ENCODE data around the gene MAML2.

Gene MAML2

DNA sequence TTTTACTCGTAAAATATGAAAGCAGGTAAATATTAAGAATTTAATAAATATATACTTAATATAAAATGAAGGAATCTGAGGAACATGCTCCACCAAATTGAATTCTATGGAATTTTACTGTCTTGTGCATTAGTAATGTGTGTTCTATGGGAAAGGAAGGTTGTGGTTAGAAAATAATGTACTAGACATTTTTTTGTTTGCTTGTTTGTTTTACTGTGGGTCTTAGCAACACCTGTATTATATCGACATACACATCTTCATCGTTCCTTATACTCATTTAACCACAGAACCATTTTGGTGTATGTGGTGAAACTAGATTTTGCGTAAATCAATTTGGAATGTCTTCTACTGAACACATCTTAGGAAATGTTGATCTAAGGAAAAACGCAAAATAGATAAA, 304.9 kb downstream of the MAML2 start:
- no peaks in the 10 kb centered on the region for H3K27me3 ChIP-seq (ENCODE audit: insufficient read depth, low read length)
- peaks cover 5% of the 10 kb centered on the region for H3K4me1 ChIP-seq (ENCODE audit: insufficient read depth, low read length)

DNA sequence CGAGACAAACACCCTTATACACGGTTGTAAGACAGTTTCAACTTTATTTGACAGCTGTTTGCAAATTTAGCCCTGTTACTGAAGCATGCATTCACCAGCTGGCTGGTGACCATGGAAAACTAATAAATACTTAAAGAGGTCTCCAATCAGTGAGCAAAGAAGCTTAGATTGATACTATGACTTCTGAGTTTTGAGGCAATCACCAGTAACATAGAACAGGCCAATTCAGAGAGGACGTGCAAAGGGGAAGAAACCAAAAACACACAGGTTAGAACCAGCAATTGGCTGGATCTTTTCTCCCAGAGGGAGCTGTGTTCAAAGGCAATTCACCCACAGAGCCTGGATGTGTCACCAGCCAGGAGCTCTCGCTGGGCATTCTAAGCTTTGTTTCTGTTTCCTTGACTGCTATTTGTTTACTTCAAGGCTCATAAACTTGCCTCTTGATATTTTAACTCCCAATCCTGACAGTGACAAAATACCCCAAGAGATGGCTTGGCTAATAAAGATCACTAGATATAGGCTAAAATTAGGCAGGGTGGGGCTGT, 305.5 kb downstream of the MAML2 start:
- no peaks in the 10 kb centered on the region for H3K36me3 ChIP-seq (ENCODE audit: insufficient read depth, low read depth, low read length)
- no peak overlapping the region for H3K9ac ChIP-seq (ENCODE audit: low read depth, low read length)
- no peak overlapping the region for H3K27ac ChIP-seq (ENCODE audit: low read length)
- H3K4me1 ChIP-seq (ENCODE audit: insufficient read depth, low read length): peaks cover 5% of the 10 kb centered on the region
- H3K4me3 ChIP-seq (ENCODE audit: low read length): no peak overlapping the region
- H3K9me3 ChIP-seq (ENCODE audit: insufficient read depth, low read depth, low read length): no peaks in the 10 kb centered on the region
- no peaks in the 10 kb centered on the region for H3K27me3 ChIP-seq (ENCODE audit: insufficient read depth, low read length)

More for the DNA sequence above, 304.9 kb downstream of the MAML2 start:
- no peak overlapping the region for H3K27ac ChIP-seq (ENCODE audit: low read length)
- no peaks in the 10 kb centered on the region for H3K36me3 ChIP-seq (ENCODE audit: insufficient read depth, low read depth, low read length)
- H3K9ac ChIP-seq (ENCODE audit: low read depth, low read length): no peak overlapping the region
- H3K9me3 ChIP-seq (ENCODE audit: insufficient read depth, low read depth, low read length): no peaks in the 10 kb centered on the region
- no peak overlapping the region for H3K4me3 ChIP-seq (ENCODE audit: low read length)

DNA sequence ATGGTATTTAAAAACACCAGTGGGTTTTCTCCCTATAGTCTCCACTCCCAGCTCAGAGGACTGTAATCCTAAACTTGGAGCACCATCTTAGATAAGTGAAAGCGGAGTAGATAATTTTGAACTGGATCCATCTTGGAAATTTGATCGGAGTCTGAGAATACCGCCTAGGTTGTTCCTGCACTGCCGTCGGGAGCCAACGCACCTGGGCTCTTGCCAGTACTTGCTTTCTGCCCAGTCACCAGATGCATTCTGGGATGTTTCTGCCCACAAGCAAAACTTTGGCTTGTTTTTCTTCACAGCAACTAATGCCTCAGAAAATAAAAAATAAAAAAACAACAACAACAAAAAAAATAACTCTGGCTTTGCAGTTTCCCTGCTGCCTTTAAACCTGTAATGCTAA, 306.1 kb downstream of the MAML2 start:
- no peaks in the 10 kb centered on the region for H3K27me3 ChIP-seq (ENCODE audit: insufficient read depth, low read length)
- no peak overlapping the region for H3K4me3 ChIP-seq (ENCODE audit: low read length)
- H3K9ac ChIP-seq (ENCODE audit: low read depth, low read length): no peak overlapping the region
- H3K4me1 ChIP-seq (ENCODE audit: insufficient read depth, low read length): peaks cover 5% of the 10 kb centered on the region
- H3K36me3 ChIP-seq (ENCODE audit: insufficient read depth, low read depth, low read length): no peaks in the 10 kb centered on the region
- no peaks in the 10 kb centered on the region for H3K9me3 ChIP-seq (ENCODE audit: insufficient read depth, low read depth, low read length)
- no peak overlapping the region for H3K27ac ChIP-seq (ENCODE audit: low read length)

DNA sequence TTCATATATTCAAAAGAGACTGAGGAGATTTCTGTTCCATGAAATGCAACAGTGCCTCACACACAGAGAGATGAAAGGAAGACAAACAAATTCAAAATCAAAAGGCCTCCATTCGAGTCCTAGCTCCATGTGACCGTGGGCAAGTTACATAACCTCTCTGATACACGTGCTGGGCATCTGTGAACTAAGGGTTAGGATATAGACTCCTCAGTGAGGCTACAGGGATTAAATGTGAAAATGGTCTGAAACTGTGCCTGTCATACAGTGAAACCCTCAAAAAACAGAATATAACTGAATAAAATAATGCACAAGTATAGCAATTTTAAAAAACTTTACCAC, 307.3 kb downstream of the MAML2 start:
- no peaks in the 10 kb centered on the region for H3K27me3 ChIP-seq (ENCODE audit: insufficient read depth, low read length)
- no peak overlapping the region for H3K27ac ChIP-seq (ENCODE audit: low read length)
- no peaks in the 10 kb centered on the region for H3K36me3 ChIP-seq (ENCODE audit: insufficient read depth, low read depth, low read length)

DNA sequence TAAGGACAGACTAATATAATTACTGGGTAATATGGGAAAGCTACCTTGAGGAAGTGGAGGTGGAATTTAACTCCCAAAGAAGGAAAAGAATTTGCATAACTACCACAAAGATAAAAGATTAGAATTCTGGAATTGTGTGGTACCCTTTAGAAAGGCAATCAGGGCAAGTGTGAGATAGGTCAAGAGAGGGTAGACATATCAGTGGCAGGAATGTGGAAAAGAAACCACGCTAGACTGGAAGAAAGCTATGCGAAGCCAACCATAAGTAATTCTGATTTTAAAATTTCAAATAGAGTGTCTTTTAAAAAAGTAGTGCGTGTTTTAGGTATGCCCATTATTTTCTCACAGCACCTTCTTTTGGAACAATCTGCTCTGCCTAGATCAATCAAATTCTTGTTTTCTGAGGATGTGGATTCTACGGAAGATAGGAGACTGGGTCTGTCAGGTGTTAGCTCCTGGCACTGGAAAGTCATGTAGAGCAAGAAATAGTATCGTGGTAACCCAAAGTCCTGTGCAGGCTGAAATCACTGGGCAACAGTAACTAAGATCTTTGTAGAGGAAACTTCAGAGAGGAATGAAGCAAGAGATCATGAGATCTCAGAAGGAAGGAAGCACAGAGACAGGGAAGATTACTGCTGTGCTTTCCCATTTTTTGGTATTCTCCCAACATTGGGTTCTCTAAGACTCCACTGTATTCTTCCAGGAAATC, 307.8 kb downstream of the MAML2 start:
- Histone ChIP-seq H3K27ac (ENCODE audit: low read length) (no peak overlapping the region), H3K9me3 (ENCODE audit: insufficient read depth, low read depth, low read length) (no peaks in the 10 kb centered on the region), H3K4me1 (ENCODE audit: insufficient read depth, low read length) (peaks cover 5% of the 10 kb centered on the region), H3K9ac (ENCODE audit: low read depth, low read length) (no peak overlapping the region), H3K4me3 (ENCODE audit: low read length) (no peak overlapping the region), H3K27me3 (ENCODE audit: insufficient read depth, low read length) (no peaks in the 10 kb centered on the region), H3K36me3 (ENCODE audit: insufficient read depth, low read depth, low read length) (no peaks in the 10 kb centered on the region)

More for the DNA sequence above, 307.3 kb downstream of the MAML2 start:
- H3K4me1 ChIP-seq (ENCODE audit: insufficient read depth, low read length): peaks cover 5% of the 10 kb centered on the region
- no peak overlapping the region for H3K9ac ChIP-seq (ENCODE audit: low read depth, low read length)
- H3K9me3 ChIP-seq (ENCODE audit: insufficient read depth, low read depth, low read length): no peaks in the 10 kb centered on the region
- no peak overlapping the region for H3K4me3 ChIP-seq (ENCODE audit: low read length)

DNA sequence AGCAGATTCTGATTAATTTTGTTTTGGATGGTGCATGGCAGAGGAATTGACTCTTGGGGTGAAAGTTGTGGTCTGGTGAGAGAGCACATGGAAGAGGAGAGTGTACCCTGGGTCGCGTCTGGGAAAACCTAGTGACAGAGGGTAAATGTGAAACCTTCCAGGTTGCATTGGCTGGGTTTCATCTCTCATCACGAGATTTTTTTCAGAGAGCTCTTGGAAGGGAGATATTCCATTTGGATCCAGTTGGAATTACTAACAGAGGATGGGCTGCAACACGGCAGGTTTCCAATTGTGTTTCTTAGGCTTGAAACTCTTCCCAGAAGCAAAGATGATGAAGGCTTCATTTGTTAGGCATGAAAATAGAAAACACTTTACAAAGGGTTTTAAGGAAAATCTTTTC, 309.4 kb downstream of the MAML2 start:
- Histone ChIP-seq H3K4me1 (ENCODE audit: insufficient read depth, low read length) (peaks cover 5% of the 10 kb centered on the region), H3K36me3 (ENCODE audit: insufficient read depth, low read depth, low read length) (no peaks in the 10 kb centered on the region), H3K9ac (ENCODE audit: low read depth, low read length) (no peak overlapping the region), H3K4me3 (ENCODE audit: low read length) (no peak overlapping the region), H3K9me3 (ENCODE audit: insufficient read depth, low read depth, low read length) (no peaks in the 10 kb centered on the region), H3K27ac (ENCODE audit: low read length) (no peak overlapping the region), H3K27me3 (ENCODE audit: insufficient read depth, low read length) (no peaks in the 10 kb centered on the region)

DNA sequence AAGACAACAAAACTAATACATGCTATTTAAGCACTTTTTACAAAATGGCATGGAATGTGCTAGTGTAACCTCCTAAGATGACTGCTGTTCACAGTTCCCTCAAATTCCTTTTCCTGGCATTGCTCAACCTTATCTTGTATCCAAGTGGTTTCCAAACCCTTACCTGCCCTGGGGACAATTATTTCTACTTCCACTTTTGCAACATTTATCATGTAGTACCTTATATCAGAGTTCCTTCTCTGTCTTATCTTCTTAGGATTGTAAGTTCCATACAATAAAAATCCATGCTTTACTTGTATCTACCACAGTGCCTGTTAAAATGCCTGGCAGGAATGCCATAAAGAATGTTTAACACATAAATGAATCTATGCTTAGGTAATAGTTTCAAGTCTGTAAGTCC, 309.9 kb downstream of the MAML2 start:
- Histone ChIP-seq H3K9ac (ENCODE audit: low read depth, low read length) (no peak overlapping the region), H3K27me3 (ENCODE audit: insufficient read depth, low read length) (no peaks in the 10 kb centered on the region), H3K4me3 (ENCODE audit: low read length) (no peak overlapping the region), H3K27ac (ENCODE audit: low read length) (no peak overlapping the region), H3K36me3 (ENCODE audit: insufficient read depth, low read depth, low read length) (no peaks in the 10 kb centered on the region), H3K4me1 (ENCODE audit: insufficient read depth, low read length) (peaks cover 5% of the 10 kb centered on the region), H3K9me3 (ENCODE audit: insufficient read depth, low read depth, low read length) (no peaks in the 10 kb centered on the region)

DNA sequence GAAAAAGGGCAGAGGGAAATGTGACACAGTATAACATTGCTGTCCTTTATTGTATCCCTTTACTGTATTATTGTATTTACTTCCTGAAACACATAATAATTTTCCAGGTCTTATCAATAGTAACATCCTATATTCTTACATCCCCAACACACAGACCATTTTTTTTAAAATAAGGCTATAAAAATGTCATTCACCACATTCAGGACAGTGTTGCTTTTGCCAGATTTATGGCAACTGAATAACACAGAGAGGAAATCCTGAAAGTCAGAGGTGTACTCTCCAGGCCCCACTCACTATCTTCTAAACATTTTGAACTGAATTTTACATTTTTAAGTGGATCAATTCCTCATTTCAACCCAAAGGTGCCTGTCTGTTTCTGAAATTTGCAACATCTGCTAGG, 314.2 kb downstream of the MAML2 start:
- H3K27ac ChIP-seq (ENCODE audit: low read length): no peak overlapping the region

DNA sequence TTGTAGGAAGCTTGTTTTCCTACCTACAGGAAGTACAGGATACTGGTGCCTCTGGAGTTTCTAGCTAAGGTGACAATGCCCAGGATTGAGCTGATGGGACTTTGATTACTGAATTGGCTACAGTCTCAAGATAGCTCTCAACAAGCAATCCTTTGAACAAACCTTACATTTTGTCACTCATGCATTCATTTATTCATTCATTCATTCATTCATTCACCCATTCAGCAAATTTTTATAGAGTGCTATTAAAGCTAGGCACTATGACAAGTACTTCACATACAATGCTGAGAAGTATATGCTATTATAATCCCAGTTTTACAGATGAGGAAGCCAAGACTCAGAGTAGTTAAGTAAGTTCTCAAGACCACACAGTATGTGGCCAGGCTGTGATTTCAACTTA, 316.0 kb downstream of the MAML2 start:
- Histone ChIP-seq H3K4me3 (ENCODE audit: low read length) (no peak overlapping the region), H3K27me3 (ENCODE audit: insufficient read depth, low read length) (no peaks in the 10 kb centered on the region), H3K4me1 (ENCODE audit: insufficient read depth, low read length) (no peaks in the 10 kb centered on the region), H3K36me3 (ENCODE audit: insufficient read depth, low read depth, low read length) (no peaks in the 10 kb centered on the region), H3K9ac (ENCODE audit: low read depth, low read length) (no peak overlapping the region), H3K9me3 (ENCODE audit: insufficient read depth, low read depth, low read length) (no peaks in the 10 kb centered on the region), H3K27ac (ENCODE audit: low read length) (no peak overlapping the region)

More for the DNA sequence above, 314.2 kb downstream of the MAML2 start:
- H3K9ac ChIP-seq (ENCODE audit: low read depth, low read length): no peak overlapping the region
- H3K4me1 ChIP-seq (ENCODE audit: insufficient read depth, low read length): no peaks in the 10 kb centered on the region
- no peaks in the 10 kb centered on the region for H3K27me3 ChIP-seq (ENCODE audit: insufficient read depth, low read length)
- no peaks in the 10 kb centered on the region for H3K36me3 ChIP-seq (ENCODE audit: insufficient read depth, low read depth, low read length)
- no peak overlapping the region for H3K4me3 ChIP-seq (ENCODE audit: low read length)
- H3K9me3 ChIP-seq (ENCODE audit: insufficient read depth, low read depth, low read length): no peaks in the 10 kb centered on the region

DNA sequence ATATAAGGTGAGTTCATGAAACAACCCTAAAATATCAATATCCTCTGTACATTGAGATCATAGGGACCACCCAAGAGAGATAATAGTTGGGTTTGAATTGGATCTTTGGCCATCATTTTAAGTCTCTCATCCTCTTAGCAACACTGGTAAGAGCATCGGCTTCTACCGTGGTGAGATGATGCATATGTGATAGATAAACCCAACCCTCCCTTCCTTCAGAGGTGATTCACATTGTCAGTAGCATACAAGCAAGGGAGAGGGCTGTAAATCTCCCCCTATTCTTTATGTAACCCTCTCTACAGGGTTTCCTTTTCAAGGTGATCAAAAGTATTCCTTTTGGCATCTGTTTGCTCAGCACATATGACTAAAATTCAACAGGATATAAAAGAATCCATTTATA, 316.7 kb downstream of the MAML2 start:
- Histone ChIP-seq H3K27ac (ENCODE audit: low read length) (no peak overlapping the region), H3K9ac (ENCODE audit: low read depth, low read length) (no peak overlapping the region), H3K4me1 (ENCODE audit: insufficient read depth, low read length) (no peaks in the 10 kb centered on the region), H3K9me3 (ENCODE audit: insufficient read depth, low read depth, low read length) (no peaks in the 10 kb centered on the region), H3K4me3 (ENCODE audit: low read length) (no peak overlapping the region), H3K36me3 (ENCODE audit: insufficient read depth, low read depth, low read length) (no peaks in the 10 kb centered on the region), H3K27me3 (ENCODE audit: insufficient read depth, low read length) (no peaks in the 10 kb centered on the region)

DNA sequence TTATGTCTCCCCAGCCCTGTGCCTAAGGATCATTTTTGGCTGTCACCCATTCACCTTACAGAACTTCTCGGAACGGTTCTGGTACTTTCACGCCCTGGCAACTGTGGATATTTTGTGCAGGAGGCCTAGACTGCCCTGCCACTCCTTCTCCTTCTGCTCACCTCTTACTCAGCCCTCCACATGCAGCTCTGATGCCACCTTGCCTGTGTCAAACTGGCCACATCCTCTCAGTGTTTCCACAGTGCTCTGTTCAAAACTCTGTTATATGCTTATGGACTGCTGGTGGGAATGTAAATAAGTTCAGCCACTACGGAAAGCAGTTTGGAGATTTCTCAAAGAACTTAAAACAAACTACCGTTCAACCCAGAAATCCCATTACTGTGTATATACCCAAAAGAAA, 318.3 kb downstream of the MAML2 start:
- Histone ChIP-seq H3K36me3 (ENCODE audit: insufficient read depth, low read depth, low read length) (no peaks in the 10 kb centered on the region), H3K27ac (ENCODE audit: low read length) (no peak overlapping the region), H3K4me1 (ENCODE audit: insufficient read depth, low read length) (peaks cover 5% of the 10 kb centered on the region; the same call in 1 of the 2 replicates), H3K9ac (ENCODE audit: low read depth, low read length) (no peak overlapping the region), H3K27me3 (ENCODE audit: insufficient read depth, low read length) (no peaks in the 10 kb centered on the region), H3K4me3 (ENCODE audit: low read length) (no peak overlapping the region), H3K9me3 (ENCODE audit: insufficient read depth, low read depth, low read length) (no peaks in the 10 kb centered on the region)

DNA sequence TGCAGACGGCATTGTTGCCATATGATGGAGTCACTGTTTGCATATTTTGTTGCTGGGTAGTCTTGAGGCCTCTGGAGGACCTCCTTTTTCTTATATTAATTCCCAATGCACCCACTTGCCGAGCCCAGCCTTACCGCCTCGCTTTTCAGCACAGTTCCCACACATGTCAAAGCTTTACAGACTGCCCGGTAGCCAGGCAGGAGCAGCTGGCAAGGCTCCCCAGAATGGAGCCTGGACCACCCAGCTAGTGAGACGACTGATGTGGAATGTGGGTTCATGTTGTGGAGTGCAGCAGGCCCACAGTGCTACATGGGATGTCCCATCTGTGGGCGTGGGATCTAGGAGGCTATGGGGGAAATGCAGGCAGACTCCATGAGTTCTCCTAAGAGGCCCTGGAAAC, 319.7 kb downstream of the MAML2 start:
- no peaks in the 10 kb centered on the region for H3K36me3 ChIP-seq (ENCODE audit: insufficient read depth, low read depth, low read length)
- H3K27me3 ChIP-seq (ENCODE audit: insufficient read depth, low read length): no peaks in the 10 kb centered on the region
- no peak overlapping the region for H3K27ac ChIP-seq (ENCODE audit: low read length)
- H3K9ac ChIP-seq (ENCODE audit: low read depth, low read length): no peak overlapping the region
- no peak overlapping the region for H3K4me3 ChIP-seq (ENCODE audit: low read length)
- H3K9me3 ChIP-seq (ENCODE audit: insufficient read depth, low read depth, low read length): no peaks in the 10 kb centered on the region
- peaks cover 5% of the 10 kb centered on the region; the same call in 1 of the 2 replicates for H3K4me1 ChIP-seq (ENCODE audit: insufficient read depth, low read length)

Data from iPS-20b (cell line).